Measurements from ENCODE around the gene TMEM86B. TPM values are rescaled to one million over a fixed set of nuclear protein-coding genes. Genes with fewer than 3 reads are reported as not detected.

Gene TMEM86B
- total RNA-seq, 1 donor from 2014 or later, result 4.3 TPM

DNA sequence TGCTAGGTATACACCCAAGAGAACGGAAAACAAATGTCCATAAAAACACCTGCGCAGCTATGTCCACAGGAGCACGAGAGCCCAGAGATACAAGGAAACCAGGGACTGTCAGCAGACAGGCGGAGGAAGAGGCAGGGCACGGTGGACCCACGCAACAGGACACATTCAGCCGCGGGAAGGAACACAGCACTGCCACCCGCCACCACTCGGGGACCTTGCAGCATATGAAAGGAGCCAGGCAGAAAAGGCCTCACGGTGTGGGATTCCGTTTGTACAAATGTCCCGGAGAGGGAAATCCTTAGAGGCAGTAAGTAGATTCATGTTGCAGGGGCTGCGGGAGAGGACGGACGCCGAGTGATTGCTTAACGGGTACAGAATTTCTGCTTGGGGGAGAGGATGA lies 43.6 kb upstream of the TMEM86B start:
- no peaks in the 10 kb centered on the region for H3K27me3 ChIP-seq
- DNase-seq, result no peak
- H3K9me3 ChIP-seq, result no peaks in the 10 kb centered on the region
- no peak for ATAC-seq
- H3K27ac ChIP-seq, result no peak overlapping the region
- no peak for TF ChIP-seq CTCF (IDR thresholded peaks at IDR 0.05)
- intact Hi-C loops (cut with DNase I), result no loop called here
- H3K4me1 ChIP-seq, result no peaks in the 10 kb centered on the region
- H3K4me3 ChIP-seq, result no peak overlapping the region
- peaks cover 35% of the 10 kb centered on the region for H3K36me3 ChIP-seq

GRCh38 chr19:55270172-55270942 lies 41.8 kb upstream of the TMEM86B start:
- H3K4me1 ChIP-seq, result no peaks in the 10 kb centered on the region
- intact Hi-C loops (cut with DNase I), result no loop called here
- H3K4me3 ChIP-seq, result no peak overlapping the region
- TF ChIP-seq CTCF (IDR thresholded peaks at IDR 0.05), result no peak
- H3K36me3 ChIP-seq, result peaks cover 26% of the 10 kb centered on the region
- no peaks in the 10 kb centered on the region for H3K27me3 ChIP-seq
- no peak overlapping the region for H3K27ac ChIP-seq
- H3K9me3 ChIP-seq, result no peaks in the 10 kb centered on the region
- no peak for DNase-seq
- peak; percentile 20 for ATAC-seq

DNA sequence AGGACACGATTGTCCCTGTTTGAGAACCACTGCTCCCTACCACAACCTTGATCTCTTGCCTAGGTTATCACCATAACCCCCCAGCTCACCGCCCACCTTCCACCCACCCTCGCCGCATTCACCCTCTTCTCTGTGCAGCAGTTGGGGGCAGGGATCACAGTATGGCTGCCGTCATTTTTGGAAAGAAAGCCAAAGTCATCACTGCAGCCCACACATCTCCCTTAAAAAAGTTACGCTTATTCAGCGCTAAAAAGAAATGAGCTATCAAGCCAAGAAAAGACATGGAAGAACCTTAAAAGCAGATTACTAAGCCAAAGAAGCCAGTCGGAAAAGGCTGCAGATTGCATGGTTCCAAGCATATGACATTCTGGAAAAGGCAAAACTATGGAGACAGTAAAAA lies 40.7 kb upstream of the TMEM86B start:
- Histone ChIP-seq H3K9me3 (no peaks in the 10 kb centered on the region), H3K4me1 (no peaks in the 10 kb centered on the region), H3K36me3 (peaks cover 21% of the 10 kb centered on the region), H3K27ac (no peak overlapping the region), H3K4me3 (no peak overlapping the region), H3K27me3 (no peaks in the 10 kb centered on the region)
- ATAC-seq, result no peak
- intact Hi-C loops (cut with DNase I), result no loop called here
- no peak for TF ChIP-seq CTCF (IDR thresholded peaks at IDR 0.05)
- DNase-seq, result no peak

GRCh38 chr19:55266840-55267239 lies 38.3 kb upstream of the TMEM86B start:
- intact Hi-C loops (cut with DNase I), result no loop called here
- Histone ChIP-seq H3K4me3 (no peak overlapping the region), H3K27me3 (no peaks in the 10 kb centered on the region), H3K9me3 (no peaks in the 10 kb centered on the region), H3K36me3 (no peaks in the 10 kb centered on the region), H3K4me1 (no peaks in the 10 kb centered on the region), H3K27ac (no peak overlapping the region)
- ATAC-seq (no peak), DNase-seq (no peak)
- no peak for TF ChIP-seq CTCF (IDR thresholded peaks at IDR 0.05)

- no peak for TF ChIP-seq CTCF (IDR thresholded peaks at IDR 0.05)
- DNase-seq (no peak), ATAC-seq (no peak)
- intact Hi-C loops (cut with DNase I), result no loop called here
- H3K9me3 ChIP-seq, result no peaks in the 10 kb centered on the region
- H3K27ac ChIP-seq, result no peak overlapping the region
- H3K27me3 ChIP-seq, result no peaks in the 10 kb centered on the region
- H3K36me3 ChIP-seq, result no peaks in the 10 kb centered on the region
- no peaks in the 10 kb centered on the region for H3K4me1 ChIP-seq
- H3K4me3 ChIP-seq, result no peak overlapping the region
Measured at GRCh38 chr19:55266404-55266803, 37.8 kb upstream of the TMEM86B start.
